Stimulated activated CD8-positive, alpha-beta memory T cell treated with anti-CD3 and anti-CD28 coated beads, Interleukin-4, amount 100 ng/mL, for 4 hours (primary cell): ENCODE data around the gene CLDN7.
A peak's percentile ranks its signal among the peaks of the same experiment; 100 is the strongest.

ENCODE experiments used
- DNase-seq, 2 donors: peaks; one replicate each; pipeline ENCODE4 v3.0.0-alpha.2; 2020; ENCODE audit warnings: low read depth in 2 of 2, low spot score in 1 of 2

The CLDN7 gene

GRCh38 chr17:7262192-7262934 is at the start of gene CLDN7:
Gene CLDN7 (minus strand): TSS chr17:7262478. CDS start chr17:7262043, 435 bp downstream.
- no peak for DNase-seq

GRCh38 chr17:7311110-7311705 is 48.9 kb upstream of the CLDN7 start:
- no peak for DNase-seq

- no peak for DNase-seq
Observed at GRCh38 chr17:7309628-7310027, 47.4 kb upstream of the CLDN7 start.

GRCh38 chr17:7308625-7309433 is 46.6 kb upstream of the CLDN7 start:
- DNase-seq, result peak; percentile 72 to 85

- DNase-seq, result peak in 1 of 2 donors; percentile 22
Observed at GRCh38 chr17:7307686-7308624, 45.7 kb upstream of the CLDN7 start.

- DNase-seq, result peak; percentile 100
Observed at GRCh38 chr17:7306911-7307685, 44.8 kb upstream of the CLDN7 start, which contains the start of gene EIF5A. Gene EIF5A (plus strand): TSS chr17:7307628. CDS start chr17:7309636, 2,008 bp downstream.

GRCh38 chr17:7304179-7304578 is 41.9 kb upstream of the CLDN7 start:
- DNase-seq, result no peak

- peak in 1 of 2 donors; percentile 25 for DNase-seq
Observed at GRCh38 chr17:7296189-7296861, 34.0 kb upstream of the CLDN7 start.

- DNase-seq, result no peak
Observed at GRCh38 chr17:7295230-7296180, 33.2 kb upstream of the CLDN7 start.

GRCh38 chr17:7294614-7295153 is 32.4 kb upstream of the CLDN7 start, which contains the start of gene YBX2:
Gene YBX2 (minus strand): TSS chr17:7294639. CDS start chr17:7294500, 139 bp downstream.
- DNase-seq, result peak in 1 of 2 donors; percentile 59

- DNase-seq, result no peak
Observed at GRCh38 chr17:7293816-7294613, 31.7 kb upstream of the CLDN7 start.

- no peak for DNase-seq
Observed at GRCh38 chr17:7293159-7293558, 30.9 kb upstream of the CLDN7 start.

GRCh38 chr17:7292729-7293128 is 30.5 kb upstream of the CLDN7 start:
- DNase-seq, result no peak

- no peak for DNase-seq
Observed at GRCh38 chr17:7292194-7292593, 29.9 kb upstream of the CLDN7 start.

GRCh38 chr17:7290685-7291084 is 28.4 kb upstream of the CLDN7 start:
- DNase-seq, result no peak

- no peak for DNase-seq
Observed at GRCh38 chr17:7290166-7290565, 27.9 kb upstream of the CLDN7 start.
